Psoas muscle (tissue), 8 donors: Measurements from ENCODE around the gene CC2D2B. TPM values are rescaled to one million over a fixed set of nuclear protein-coding genes. Genes with fewer than 3 reads are reported as not detected.
A peak's percentile ranks its signal among the peaks of the same experiment; 100 is the strongest.
"Not testable (repeated sequence)": the region's sequence is repeated elsewhere in the genome, so short reads cannot be mapped to it uniquely, and the experiment has no call there.

Experiments used
- ATAC-seq, 4 donors: fragments of 200-7000 bp; cut with Tn5 transposase; one replicate each; pipeline ENCODE4 v1.9.1; 2020; ENCODE audit warnings: moderate library complexity in 3 of 4, mild to moderate bottlenecking in 2 of 4
- DNase-seq, 2 donors: peaks; one replicate each; pipeline ENCODE4 v3.0.0-alpha.2; 2020
- H3K27ac ChIP-seq: fragments of 200-600 bp; one replicate; pipeline ENCODE4 v1.8.0; 2022
- H3K27me3 ChIP-seq, 3 donors: fragments of 200-600 bp in 1 of 3; one replicate each; pipeline versions ENCODE4 v1.6.1 to v1.8.0; 2013 to 2022; ENCODE audit warnings: low read length in 2 of 3, mild to moderate bottlenecking in 2 of 3, moderate library complexity in 1 of 3; ENCODE audit not compliant: insufficient read depth in 3 of 3
- H3K36me3 ChIP-seq, 2 donors: fragments of 200-600 bp in 1 of 2; one replicate each; pipeline versions ENCODE4 v1.6.1 to v1.8.0; 2013 to 2022; ENCODE audit warnings: low read depth in 1 of 2, mild to moderate bottlenecking in 1 of 2, moderate library complexity in 1 of 2; ENCODE audit not compliant: insufficient read depth in 1 of 2
- H3K4me1 ChIP-seq: fragments of 200-600 bp; one replicate; pipeline ENCODE4 v1.8.0; 2022
- H3K4me3 ChIP-seq: fragments of 200-600 bp; one replicate; pipeline ENCODE4 v1.8.0; 2022; ENCODE audit warnings: mild to moderate bottlenecking
- H3K9me3 ChIP-seq: fragments of 200-600 bp; one replicate; pipeline ENCODE4 v1.8.0; 2022
- CTCF ChIP-seq: fragments of 200-600 bp; IDR thresholded peaks from one replicate; pipeline ENCODE4 v1.8.0; 2022; ENCODE audit warnings: antibody characterized with exemption
- WGBS, 3 donors: extraction: QIAGEN DNeasy Blood & Tissue Kit; methylation state at CpG; one replicate each; pipeline versions ENCODE4 v1.1.6 to v1.1.7; 2013; 5-methylcytosine and 5-hydroxymethylcytosine counted together
- intact Hi-C, 2 donors: fragments of 100-400 bp; cut with DNase I; formaldehyde crosslinking; loops; one replicate each; pipeline versions ENCODE4 v1.11.0 to v1.14.2; 2022
- polyA plus RNA-seq, 3 donors: library from polyadenylated mRNA; stranded (reverse); fragments of 200-250 nt; gene quantifications; one replicate each; pipeline ENCODE4 v1.2.3, GENCODE V29; 2013
- total RNA-seq, 4 donors: library from RNA; stranded (reverse); fragmentation: NEBNext Ultra II Directional in 2 of 4; extraction: Animal tissue kit (Norgen Biotek cat#: 25700) in 2 of 4; gene quantifications; one replicate each; pipeline versions ENCODE4 v1.2.1 to v1.2.4, GENCODE V29; 2021 to 2023
- donor health status: healthy with polysubstance abuse.
- donor health status: DM: no; HTN: no; CAD: no; lungs with moderate emphysema.
- donor health status: Bipolar disorder and iron deficiency.
- donor health status: healthy.
- donor health status: DM: yes; HTN: yes; CAD: no.
- donor health status: DM: no; HTN: no; CAD: no.
- donor health status: DM: no; HTN: no; CAD: no.
- donor health status: DM: yes; HTN: yes; CAD: no.

The CC2D2B gene
- total and polyA plus RNA-seq, 7 donors, result 0.07 to 0.32 (median 0.18) TPM

DNA sequence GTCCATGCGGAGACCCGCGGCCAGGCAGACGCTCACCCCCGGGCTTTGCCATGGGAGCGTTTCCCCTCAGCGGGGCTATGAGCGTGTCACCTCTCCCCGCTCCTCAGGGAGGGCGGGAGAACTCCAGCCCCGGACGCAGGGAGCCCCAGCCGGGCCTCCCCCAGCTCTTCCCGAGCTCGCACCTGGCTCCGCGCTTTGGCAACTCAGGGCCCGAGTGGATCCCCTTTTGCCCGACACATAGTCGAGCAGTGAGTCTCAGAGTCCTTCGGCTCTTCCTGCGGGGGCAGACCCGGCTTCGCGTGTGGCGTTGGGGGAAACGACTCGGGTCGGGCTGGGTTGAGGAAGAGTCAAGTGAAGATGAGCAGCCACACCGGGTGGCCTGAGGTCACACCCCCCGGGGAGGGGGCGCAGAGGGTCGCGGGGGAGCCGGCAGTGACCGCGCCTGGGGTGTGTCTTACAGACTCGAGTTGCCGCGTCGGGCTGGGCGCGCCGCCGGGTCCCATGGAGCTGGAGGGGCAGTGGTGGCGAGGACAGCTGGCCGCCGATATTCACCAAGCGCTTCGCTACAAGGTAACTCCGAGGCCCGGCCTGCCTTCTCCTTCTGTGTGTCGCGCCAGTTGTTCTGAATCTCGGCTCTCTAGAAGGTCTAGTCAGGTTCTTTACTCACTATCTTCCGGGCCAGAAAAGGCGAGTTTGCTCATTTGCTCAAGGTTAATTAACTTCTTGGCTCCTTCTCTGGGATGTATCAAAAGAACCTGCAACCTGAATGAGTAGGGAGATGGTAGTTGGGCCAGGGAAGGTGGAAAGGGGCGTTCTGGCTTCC, 136.3 kb downstream of the CC2D2B start:
- Histone ChIP-seq H3K4me3 (peak overlapping the region; percentile 93), H3K27me3 (no peaks in the 10 kb centered on the region), H3K36me3 (peaks cover 3 to 17% of the 10 kb centered on the region in 2 donors), H3K27ac (peak overlapping the region; percentile 77), H3K9me3 (no peaks in the 10 kb centered on the region), H3K4me1 (peaks cover 15% of the 10 kb centered on the region)
- 1% methylated on average over 46 to 58 of the region's 58 CpGs for WGBS, 3 donors
- DNase-seq, result peak; percentile 55 to 62
- intact Hi-C loops, result loop anchor here in 1 of 2 donors (5.0 kb wide), 1 partner anchor 48 kb away; no protein-coding TSS in a partner anchor
- peak; percentile 65 to 73 (median 72) for ATAC-seq
- no peak for TF ChIP-seq CTCF

DNA sequence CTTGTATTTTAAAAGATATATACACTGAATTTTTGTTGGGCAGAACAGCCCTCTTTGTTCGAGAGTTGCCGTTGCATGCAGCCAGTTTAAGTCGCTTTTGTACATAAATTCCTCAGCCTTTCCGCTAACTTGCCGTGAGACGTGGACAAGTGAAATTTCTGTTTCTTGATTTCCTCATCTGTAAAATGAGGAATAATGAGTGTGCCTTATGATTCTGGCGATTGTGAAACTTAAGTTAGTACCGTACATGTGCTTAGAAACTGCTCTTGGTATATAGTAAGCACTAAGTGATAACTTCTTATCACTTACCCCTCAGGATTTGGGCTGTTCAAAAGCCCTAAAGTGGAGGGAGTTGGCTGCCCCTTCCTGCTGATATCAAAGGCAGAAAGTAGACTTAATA, 137.0 kb downstream of the CC2D2B start:
- no peak for ATAC-seq
- no peak for TF ChIP-seq CTCF
- no peaks in the 10 kb centered on the region for H3K9me3 ChIP-seq
- intact Hi-C loops, result loop anchor here (5.0 kb wide), 2 partner anchors 48 to 1757 kb away; no protein-coding TSS in a partner anchor
- H3K27me3 ChIP-seq, result no peaks in the 10 kb centered on the region
- DNase-seq, result no peak
- peak overlapping the region; percentile 93 for H3K4me3 ChIP-seq
- peaks cover 3 to 17% of the 10 kb centered on the region in 2 donors for H3K36me3 ChIP-seq
- H3K4me1 ChIP-seq, result peaks cover 15% of the 10 kb centered on the region
- peak overlapping the region; percentile 77 for H3K27ac ChIP-seq
- WGBS, 3 donors, result 52 to 59% (median 57%) methylated on average over 8 of the region's 8 CpGs

- Histone ChIP-seq H3K36me3 (peaks cover 3 to 26% of the 10 kb centered on the region in 2 donors), H3K27ac (no peak overlapping the region), H3K9me3 (no peaks in the 10 kb centered on the region), H3K4me1 (peaks cover 15% of the 10 kb centered on the region), H3K27me3 (no peaks in the 10 kb centered on the region), H3K4me3 (no peak overlapping the region)
- no peak for TF ChIP-seq CTCF
- ATAC-seq, result no peak
- 66 to 77% (median 68%) methylated on average over 1 of the region's 1 CpG for WGBS, 3 donors
- intact Hi-C loops, result loop anchor here in 1 of 2 donors (5.0 kb wide), 1 partner anchor 1759 kb away; no protein-coding TSS in a partner anchor
- no peak for DNase-seq
Observed at GRCh38 chr10:96046546-96046945, 138.8 kb downstream of the CC2D2B start.

DNA sequence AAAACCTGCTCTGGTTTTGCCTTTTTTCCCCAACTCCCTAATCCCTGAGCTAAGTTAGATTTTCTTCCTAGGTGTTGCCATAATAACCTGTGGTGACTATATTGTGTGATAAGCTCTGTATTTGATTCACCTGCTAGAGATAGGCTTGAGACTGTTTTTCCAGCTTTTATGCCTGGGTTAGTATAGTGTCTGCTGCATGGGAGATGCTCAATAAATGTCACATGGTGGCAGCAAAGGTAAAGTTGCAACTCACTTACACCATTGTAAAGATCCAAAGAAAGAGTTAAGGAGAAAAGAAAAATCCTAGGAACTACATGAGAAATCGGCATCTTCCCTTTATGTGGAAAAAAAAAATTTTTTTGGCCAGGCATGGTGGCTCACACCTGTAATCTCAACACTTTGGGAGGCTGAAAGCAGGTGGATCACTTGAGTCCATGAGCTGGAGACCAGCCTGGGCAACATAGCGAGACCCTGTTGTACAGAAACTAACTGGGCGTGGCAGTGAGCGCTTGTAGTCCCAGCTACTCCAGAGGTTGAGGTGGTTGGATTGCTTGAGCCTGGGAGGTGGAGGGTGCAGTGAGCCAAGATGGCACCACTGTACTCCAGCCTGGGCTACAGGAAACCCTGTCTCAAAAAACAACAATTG, 139.4 kb downstream of the CC2D2B start:
- Histone ChIP-seq H3K4me1 (peaks cover 15% of the 10 kb centered on the region), H3K9me3 (no peaks in the 10 kb centered on the region), H3K27ac (no peak overlapping the region), H3K4me3 (no peak overlapping the region), H3K36me3 (peaks cover 3 to 26% of the 10 kb centered on the region in 2 donors), H3K27me3 (no peaks in the 10 kb centered on the region)
- intact Hi-C loops, result loop anchor here in 1 of 2 donors (5.0 kb wide), 1 partner anchor 1760 kb away; no protein-coding TSS in a partner anchor
- TF ChIP-seq CTCF, result no peak
- WGBS, 3 donors, result 90 to 95% (median 92%) methylated on average over 4 of the region's 4 CpGs
- ATAC-seq (no peak), DNase-seq (no peak)

- intact Hi-C loops, result loop anchor here in 1 of 2 donors (5.0 kb wide), 1 partner anchor 1761 kb away; no protein-coding TSS in a partner anchor
- H3K36me3 ChIP-seq, result peaks cover 3 to 26% of the 10 kb centered on the region in 2 donors
- WGBS, 3 donors, result 89 to 100% (median 98%) methylated on average over 3 of the region's 3 CpGs
- H3K9me3 ChIP-seq, DNase-seq, H3K27ac ChIP-seq, ATAC-seq, H3K4me3 ChIP-seq, H3K27me3 ChIP-seq: not testable (repeated sequence)
- H3K4me1 ChIP-seq, result peaks cover 12% of the 10 kb centered on the region
Observed at GRCh38 chr10:96047925-96048324, 140.2 kb downstream of the CC2D2B start.
